Esophagus squamous epithelium (tissue), 5 donors: ENCODE data around the gene SRR. TPM values are rescaled to one million over a fixed set of nuclear protein-coding genes. Genes with fewer than 3 reads are reported as not detected.
A peak's percentile ranks its signal among the peaks of the same experiment; 100 is the strongest.
"Not testable (repeated sequence)": the region's sequence is repeated elsewhere in the genome, so short reads cannot be mapped to it uniquely, and the experiment has no call there.

Source experiments
- DNase-seq: peaks from one replicate; lab custom pipeline; 2025; lab: John Stamatoyannopoulos, UW
- H3K27ac ChIP-seq, 4 donors: fragments of 200-600 bp; sonication (generic); one replicate each; pipeline ENCODE4 v1.5.1; 2016 to 2019; ENCODE audit warnings: mild to moderate bottlenecking in 1 of 4
- H3K27me3 ChIP-seq, 4 donors: fragments of 200-600 bp; sonication (generic); 1 replicate in 3 of 4; 2 replicates in 1 of 4; pipeline versions ENCODE4 v1.5.1 to v1.6.0; 2017 to 2021; ENCODE audit warnings: antibody characterized with exemption in 1 of 4
- H3K36me3 ChIP-seq, 3 donors: fragments of 200-600 bp; sonication (generic); one replicate each; pipeline ENCODE4 v1.5.1; 2016 to 2019
- H3K4me1 ChIP-seq, 3 donors: fragments of 200-600 bp; sonication (generic); one replicate each; pipeline ENCODE4 v1.5.1; 2017 to 2019
- H3K4me3 ChIP-seq, 4 donors: fragments of 200-600 bp; sonication (generic); 1 replicate in 3 of 4; 2 replicates in 1 of 4; pipeline ENCODE4 v1.5.1; 2016 to 2019; ENCODE audit warnings: mild to moderate bottlenecking in 2 of 4, moderate library complexity in 1 of 4
- H3K9me3 ChIP-seq, 3 donors: fragments of 200-600 bp; sonication (generic); one replicate each; pipeline ENCODE4 v1.5.1; 2016 to 2019
- POLR2A ChIP-seq, 4 donors: fragments of 450-650 bp; IDR thresholded peaks; one replicate each; pipeline ENCODE4 v1.6.1; 2017; ENCODE audit warnings: antibody characterized with exemption in 4 of 4, mild to moderate bottlenecking in 4 of 4, moderate library complexity in 3 of 4
- WGBS, 2 donors: methylation state at CpG; one replicate each; pipeline ENCODE4 v1.1.5; 2018; 5-methylcytosine and 5-hydroxymethylcytosine counted together
- intact Hi-C: fragments of 100-400 bp; cut with DNase I; formaldehyde crosslinking; loops from one replicate; pipeline ENCODE4 v1.15.0; 2022
- total RNA-seq, 4 donors: library from RNA; depleted of rRNA; stranded (reverse); fragments of >200 nt; gene quantifications; one replicate each; pipeline ENCODE4 v1.1.0, GENCODE V29; 2016
- TF ChIP-seq, protein P1 (sequence below), 6 experiments: fragments of 450-650 bp in 4 of 6; fragments of 200-600 bp in 2 of 6; sonication (generic) in 2 of 6; IDR thresholded peaks; one replicate each; pipeline ENCODE4 v1.5.1; 2016 to 2019; ENCODE audit warnings: antibody characterized with exemption in 6 of 6, mild to moderate bottlenecking in 4 of 6, moderate library complexity in 4 of 6
- donor health status: DM: yes; HTN: yes; CAD: no.

SRR gene
- total RNA-seq, 4 donors from 2014 or later, result 8.7 to 34.8 (median 15.8) TPM

DNA sequence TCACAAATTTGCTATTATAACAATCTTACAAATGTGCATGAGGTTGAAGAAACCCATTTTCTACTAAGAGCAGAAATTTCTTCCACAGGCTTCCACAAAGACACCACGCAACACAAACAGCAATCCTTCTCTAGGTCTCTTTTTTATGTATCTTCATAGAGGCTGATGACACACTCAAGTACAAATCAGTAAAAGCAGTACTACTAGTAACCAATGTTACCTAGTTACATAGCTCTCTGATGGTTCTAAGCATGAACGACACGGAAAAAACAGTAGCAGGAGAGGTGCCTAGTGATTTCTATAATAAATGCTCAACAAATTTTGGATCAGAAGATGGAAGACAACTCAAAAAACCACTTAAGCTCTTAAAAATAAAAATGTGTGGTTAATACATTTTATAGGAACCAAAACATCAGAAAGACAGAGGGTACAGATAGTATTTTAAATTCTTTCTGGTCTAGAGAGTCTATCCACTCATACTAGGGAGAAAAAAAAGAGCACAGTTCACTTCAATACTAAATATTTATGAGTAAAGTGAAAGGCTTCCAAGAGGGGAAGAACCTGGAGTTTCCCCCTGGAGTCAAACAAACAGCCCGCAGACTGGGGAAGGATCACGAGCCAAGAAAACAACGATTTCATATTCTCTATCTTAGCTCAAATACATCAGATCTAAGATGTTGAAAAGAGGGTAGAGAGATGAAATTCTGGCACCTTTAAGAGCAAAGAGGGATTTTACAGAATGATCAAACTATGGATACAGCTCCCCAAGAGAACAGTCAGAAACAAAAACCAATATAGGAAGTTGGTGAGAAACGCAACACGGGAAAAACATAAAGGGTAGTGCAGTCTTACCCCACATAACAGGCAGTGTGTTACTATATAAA lies 40.3 kb upstream of the SRR start:
- Histone ChIP-seq H3K36me3 (peaks cover 0 to 43% (median 0%) of the 10 kb centered on the region in 3 donors), H3K4me3 (no peak overlapping the region), H3K27ac (peak overlapping the region in 3 of 4 donors; percentile 37 to 76 (median 74)), H3K4me1 (peaks cover 0 to 66% (median 19%) of the 10 kb centered on the region in 3 donors), H3K9me3 (no peaks in the 10 kb centered on the region), H3K27me3 (no peaks in the 10 kb centered on the region)
- TF ChIP-seq POLR2A (IDR thresholded peaks at IDR 0.05), result no peak
- TF ChIP-seq, protein P1, sequence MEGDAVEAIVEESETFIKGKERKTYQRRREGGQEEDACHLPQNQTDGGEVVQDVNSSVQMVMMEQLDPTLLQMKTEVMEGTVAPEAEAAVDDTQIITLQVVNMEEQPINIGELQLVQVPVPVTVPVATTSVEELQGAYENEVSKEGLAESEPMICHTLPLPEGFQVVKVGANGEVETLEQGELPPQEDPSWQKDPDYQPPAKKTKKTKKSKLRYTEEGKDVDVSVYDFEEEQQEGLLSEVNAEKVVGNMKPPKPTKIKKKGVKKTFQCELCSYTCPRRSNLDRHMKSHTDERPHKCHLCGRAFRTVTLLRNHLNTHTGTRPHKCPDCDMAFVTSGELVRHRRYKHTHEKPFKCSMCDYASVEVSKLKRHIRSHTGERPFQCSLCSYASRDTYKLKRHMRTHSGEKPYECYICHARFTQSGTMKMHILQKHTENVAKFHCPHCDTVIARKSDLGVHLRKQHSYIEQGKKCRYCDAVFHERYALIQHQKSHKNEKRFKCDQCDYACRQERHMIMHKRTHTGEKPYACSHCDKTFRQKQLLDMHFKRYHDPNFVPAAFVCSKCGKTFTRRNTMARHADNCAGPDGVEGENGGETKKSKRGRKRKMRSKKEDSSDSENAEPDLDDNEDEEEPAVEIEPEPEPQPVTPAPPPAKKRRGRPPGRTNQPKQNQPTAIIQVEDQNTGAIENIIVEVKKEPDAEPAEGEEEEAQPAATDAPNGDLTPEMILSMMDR (IDR thresholded peaks at IDR 0.05), result no peak
- intact Hi-C loops, result no loop called here
- WGBS, 2 donors, result 52 to 68% methylated on average over 8 of the region's 8 CpGs
- DNase-seq, result no peak

DNA sequence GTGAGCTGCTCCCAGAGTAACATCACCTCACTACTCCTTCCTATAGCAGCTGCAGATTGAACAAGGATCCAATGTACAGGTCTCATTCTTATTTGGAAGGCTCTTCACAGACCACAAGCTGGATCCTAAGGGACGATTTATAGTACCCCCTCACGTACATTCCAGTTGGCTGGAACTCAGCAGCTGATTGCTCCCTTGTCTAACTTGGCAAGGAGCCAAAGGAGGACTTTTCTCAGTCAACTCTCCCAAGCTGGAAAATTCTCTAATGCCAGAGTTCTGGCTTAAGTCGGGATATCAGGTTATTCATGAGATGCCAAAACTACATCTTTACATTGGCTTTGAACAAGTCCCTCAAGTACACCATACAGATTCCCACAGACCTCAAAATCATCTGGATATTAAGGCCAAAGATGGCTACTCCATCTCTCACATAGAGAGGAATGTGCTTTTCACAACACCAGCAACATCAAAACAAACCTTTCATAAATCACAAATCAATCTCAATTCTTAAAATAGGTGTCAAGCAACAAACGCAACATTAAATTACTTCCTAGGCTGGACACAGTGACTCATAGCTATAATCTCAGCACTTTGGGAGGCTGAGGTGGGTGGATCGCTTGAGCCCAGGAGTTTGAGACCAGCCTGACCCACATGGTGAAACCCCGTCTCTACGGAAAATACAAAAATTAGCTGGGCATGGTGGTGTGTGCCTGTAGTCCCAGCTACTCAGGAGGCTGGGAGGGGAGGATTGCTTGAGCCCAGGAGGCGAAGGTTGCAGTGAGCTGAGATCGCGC lies 39.5 kb upstream of the SRR start:
- TF ChIP-seq, protein P1 (IDR thresholded peaks at IDR 0.05), result no peak
- no peak for TF ChIP-seq POLR2A (IDR thresholded peaks at IDR 0.05)
- peak overlapping the region in 3 of 4 donors; percentile 37 to 76 (median 74) for H3K27ac ChIP-seq
- WGBS, 2 donors, result 67 to 77% methylated on average over 8 to 10 of the region's 10 CpGs
- no peak overlapping the region for H3K4me3 ChIP-seq
- intact Hi-C loops, result no loop called here
- no peaks in the 10 kb centered on the region for H3K9me3 ChIP-seq
- H3K36me3 ChIP-seq, result peaks cover 0 to 51% (median 0%) of the 10 kb centered on the region in 3 donors
- no peaks in the 10 kb centered on the region for H3K27me3 ChIP-seq
- no peak for DNase-seq
- peaks cover 0 to 57% (median 19%) of the 10 kb centered on the region in 3 donors for H3K4me1 ChIP-seq

DNA sequence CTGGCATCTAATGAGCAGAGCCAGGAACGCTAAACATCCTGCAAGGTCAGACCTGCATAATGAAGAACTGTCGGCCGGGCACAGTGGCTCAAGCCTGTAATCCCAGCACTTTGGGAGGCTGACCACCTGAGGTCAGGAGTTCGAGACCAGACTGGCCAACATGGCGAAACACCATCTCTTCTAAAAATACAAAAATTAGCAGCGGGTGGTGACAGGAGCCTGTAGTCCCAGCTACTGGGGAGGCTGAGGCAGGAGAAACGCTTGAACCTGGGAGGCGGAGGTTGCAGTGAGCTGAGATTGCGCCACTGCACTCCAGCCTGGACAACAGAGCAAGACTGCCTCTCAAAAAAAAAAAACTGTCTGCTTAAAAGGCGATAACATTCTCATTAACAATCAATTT lies 38.6 kb upstream of the SRR start:
- DNase-seq, H3K9me3 ChIP-seq, H3K4me3 ChIP-seq, H3K27me3 ChIP-seq, intact Hi-C loops: not testable (repeated sequence)
- peak overlapping the region in 2 of 4 donors; percentile 50 to 76 for H3K27ac ChIP-seq
- peaks cover 0 to 48% (median 19%) of the 10 kb centered on the region in 3 donors for H3K4me1 ChIP-seq
- WGBS, 2 donors, result 94 to 98% methylated on average over 6 to 10 of the region's 10 CpGs
- H3K36me3 ChIP-seq, result peaks cover 0 to 51% (median 0%) of the 10 kb centered on the region in 3 donors

DNA sequence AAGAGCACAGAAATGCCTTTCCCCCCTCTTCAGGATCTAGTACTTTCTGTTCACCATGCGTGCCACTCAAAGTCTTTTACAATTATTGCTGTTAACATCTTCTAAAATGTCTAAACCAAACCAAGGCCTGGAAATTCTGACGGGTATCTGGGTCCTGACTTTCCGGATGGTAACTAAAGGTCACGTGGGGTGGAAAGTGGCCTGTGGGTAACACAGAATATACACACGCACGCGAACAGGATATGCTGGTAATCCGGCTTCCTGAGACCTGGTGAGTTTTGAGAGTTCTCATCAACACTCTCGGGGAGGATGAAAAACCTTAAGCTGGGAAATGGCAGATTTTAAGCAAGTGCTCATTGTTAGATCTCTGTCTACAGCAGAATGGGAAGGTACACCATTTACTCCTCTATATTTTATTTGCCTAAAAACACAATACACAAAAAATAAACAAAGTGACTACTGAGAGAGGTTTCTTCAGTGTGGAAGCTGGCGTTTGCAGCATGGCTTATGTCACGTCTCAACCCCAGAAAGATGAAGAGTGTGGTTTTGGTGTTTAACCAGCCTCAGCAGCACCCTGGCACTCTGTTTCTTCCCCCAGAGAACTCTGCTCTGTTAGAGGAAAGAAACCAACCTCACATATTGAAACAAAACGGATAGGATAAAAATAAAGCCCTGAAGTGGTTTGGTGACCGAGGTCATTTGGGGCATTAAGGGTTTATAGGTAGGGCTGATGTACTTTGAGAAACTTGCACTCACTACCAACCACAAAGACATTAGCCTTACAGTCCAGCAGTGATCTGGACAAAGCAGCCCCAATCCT lies 37.5 kb upstream of the SRR start:
- TF ChIP-seq, protein P1 (IDR thresholded peaks at IDR 0.05), result no peak
- TF ChIP-seq POLR2A (IDR thresholded peaks at IDR 0.05), result no peak
- H3K36me3 ChIP-seq, result peaks cover 0 to 62% (median 0%) of the 10 kb centered on the region in 3 donors
- H3K27ac ChIP-seq, result peak overlapping the region; percentile 24 to 76 (median 54)
- intact Hi-C loops, result no loop called here
- peaks cover 0 to 47% (median 19%) of the 10 kb centered on the region in 3 donors for H3K4me1 ChIP-seq
- H3K27me3 ChIP-seq, result no peaks in the 10 kb centered on the region
- H3K9me3 ChIP-seq, result no peaks in the 10 kb centered on the region
- DNase-seq, result no peak
- 56 to 60% methylated on average over 11 to 13 of the region's 13 CpGs for WGBS, 2 donors
- no peak overlapping the region for H3K4me3 ChIP-seq

DNA sequence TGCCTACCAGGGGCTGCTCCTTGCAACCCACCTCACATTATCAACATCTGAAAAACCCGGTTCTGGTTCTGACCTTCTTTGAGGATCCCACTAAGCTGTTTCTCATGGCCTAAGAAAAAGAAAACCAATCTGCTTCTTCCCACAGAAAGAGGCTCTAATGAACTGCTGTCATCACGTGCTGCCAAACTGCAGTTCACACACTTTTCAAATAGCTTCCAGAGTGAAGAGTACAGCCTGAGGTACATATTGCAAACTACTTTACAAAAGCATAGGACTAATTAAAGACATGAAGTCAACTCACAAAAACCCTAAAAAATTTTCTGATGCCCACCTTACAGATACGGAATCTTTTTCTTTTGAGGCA lies 36.9 kb upstream of the SRR start:
- Histone ChIP-seq H3K27ac (peak overlapping the region; percentile 24 to 76 (median 54)), H3K27me3 (no peaks in the 10 kb centered on the region), H3K4me3 (no peak overlapping the region), H3K36me3 (peaks cover 0 to 65% (median 0%) of the 10 kb centered on the region in 3 donors), H3K4me1 (peaks cover 0 to 47% (median 19%) of the 10 kb centered on the region in 3 donors), H3K9me3 (no peaks in the 10 kb centered on the region)
- no peak for DNase-seq
- intact Hi-C loops, result no loop called here
- TF ChIP-seq POLR2A (IDR thresholded peaks at IDR 0.05), result no peak
- TF ChIP-seq, protein P1 (IDR thresholded peaks at IDR 0.05), result no peak
- 40 to 58% methylated on average over 3 of the region's 3 CpGs for WGBS, 2 donors
